ENCODE measurements around the gene C21orf91. TPM values are rescaled to one million over a fixed set of nuclear protein-coding genes. Genes with fewer than 3 reads are reported as not detected.

C21orf91 gene
- total and polyA plus RNA-seq, 2 donors (not counting 3 experiments of a cell fraction or from before 2014, with no cell fraction given) = 1.3 to 4.2 TPM

DNA sequence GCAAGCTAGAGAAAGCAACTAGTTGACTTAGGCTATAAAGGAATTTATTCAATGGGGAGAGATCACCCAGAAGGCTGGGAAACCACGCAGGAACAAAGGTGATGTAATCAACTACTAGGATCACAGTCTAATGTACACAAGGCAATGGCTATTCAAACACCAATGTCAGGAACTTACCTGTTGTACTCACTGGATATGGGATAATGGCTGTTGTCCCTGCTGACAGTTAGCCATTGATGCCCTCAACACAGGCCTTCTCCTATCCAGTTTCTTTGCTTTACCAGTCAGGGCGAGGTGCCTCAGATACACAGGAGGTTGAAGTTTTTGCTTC, 32.3 kb downstream of the C21orf91 start:
- Histone ChIP-seq H3K4me1 (ENCODE audit: control insufficient read depth, extremely low read depth, insufficient read depth, low read length) (no peaks in the 10 kb centered on the region), H2AFZ (ENCODE audit: low read depth, low read length) (no peak overlapping the region), H3K27me3 (ENCODE audit: control insufficient read depth in 2 of 2, insufficient read depth in 2 of 2, low read length in 2 of 2) (no peaks in the 10 kb centered on the region), H3K36me3 (ENCODE audit: control insufficient read depth in 2 of 2, extremely low read depth in 1 of 2, insufficient read depth in 2 of 2, low read length in 2 of 2) (peaks cover 0 to 2% of the 10 kb centered on the region in 2 experiments), H3K9me3 (replicated peaks; ENCODE audit: control insufficient read depth, insufficient read depth, low read length) (no peaks in the 10 kb centered on the region), H3K27ac (ENCODE audit: insufficient read depth, low read depth, low read length) (no peak overlapping the region), H3K79me2 (ENCODE audit: control insufficient read depth, insufficient read depth, low read length) (no peaks in the 10 kb centered on the region), H3K4me2 (ENCODE audit: insufficient read depth, low read length) (no peak overlapping the region), H3K9me1 (replicated peaks; ENCODE audit: control insufficient read depth, extremely low read depth, insufficient read depth, low read length) (no peaks in the 10 kb centered on the region), H3K4me3 (replicated peaks in 1 of 3; ENCODE audit: insufficient read depth in 1 of 3, low read depth in 1 of 3, low read length in 3 of 3) (no peak overlapping the region), H4K20me1 (replicated peaks; ENCODE audit: control insufficient read depth, extremely low read depth, insufficient read depth, low read length) (no peaks in the 10 kb centered on the region), H3K9ac (replicated peaks; ENCODE audit: extremely low read depth, insufficient read depth, low read length) (no peak overlapping the region)
- intact Hi-C loops (cut with micrococcal nuclease) (no loop called here), dilution Hi-C loops (cut with MboI; ENCODE audit: extremely low pct_ligation_motif_present, low sequenced_read_pairs) (no loop called here)
- CTCF ChIA-PET = no interaction called here
- POLR2A ChIA-PET = no interaction called here
- no TSS peak for BruUV-seq (replicated peaks)
- DNase-seq (ENCODE audit: low read depth, low spot score) (no peak), FAIRE-seq (no peak)
- TF ChIP-seq EZH2 (IDR thresholded peaks at IDR 0.05; ENCODE audit: borderline replicate concordance, low read depth, low read length, severe bottlenecking) = no peak
- TF ChIP-seq FOS (IDR thresholded peaks at IDR 0.05; ENCODE audit: borderline replicate concordance, insufficient read depth, low read length) = no peak
- no peak for TF ChIP-seq GATA2 (IDR thresholded peaks at IDR 0.05; ENCODE audit: insufficient read depth, insufficient read length, low read depth, low read length)
- TF ChIP-seq POLR2AphosphoS5 (IDR thresholded peaks at IDR 0.05; ENCODE audit: insufficient read depth, low read depth, low read length) = no peak
- TF ChIP-seq POLR2A (IDR thresholded peaks at IDR 0.05; ENCODE audit: low read depth, low read length) = no peak
- no peak for TF ChIP-seq JUN (IDR thresholded peaks at IDR 0.05; ENCODE audit: borderline replicate concordance, insufficient read depth, insufficient read length, low read depth)
- no peak for TF ChIP-seq MYC (IDR thresholded peaks at IDR 0.05; ENCODE audit: low read depth, low read length)
- no peak for TF ChIP-seq CTCF (IDR thresholded peaks at IDR 0.05; ENCODE audit: extremely low read depth in 1 of 2, insufficient read depth in 1 of 2, low read depth in 1 of 2, low read length in 2 of 2)
- TF ChIP-seq MAX (IDR thresholded peaks at IDR 0.05; ENCODE audit: insufficient read depth, insufficient read length) = no peak
